Left renal pelvis (tissue), 4 donors: ENCODE data around the gene RPL18. TPM values are rescaled to one million over a fixed set of nuclear protein-coding genes. Genes with fewer than 3 reads are reported as not detected.

Source experiments
- DNase-seq, 4 donors: peaks; one replicate each; pipeline ENCODE4 v3.0.0-alpha.2; 2013; ENCODE audit warnings: low read depth in 4 of 4, low spot score in 3 of 4
- polyA plus RNA-seq, 4 donors: library from polyadenylated mRNA; unstranded; fragments of 120-200 nt; gene quantifications; one replicate each; pipeline ENCODE4 v1.2.1, GENCODE V29; 2013; ENCODE audit not compliant: insufficient read length in 4 of 4

Gene RPL18
- polyA plus RNA-seq, 4 donors = 1,033 to 1,349 (median 1,082) TPM

DNA sequence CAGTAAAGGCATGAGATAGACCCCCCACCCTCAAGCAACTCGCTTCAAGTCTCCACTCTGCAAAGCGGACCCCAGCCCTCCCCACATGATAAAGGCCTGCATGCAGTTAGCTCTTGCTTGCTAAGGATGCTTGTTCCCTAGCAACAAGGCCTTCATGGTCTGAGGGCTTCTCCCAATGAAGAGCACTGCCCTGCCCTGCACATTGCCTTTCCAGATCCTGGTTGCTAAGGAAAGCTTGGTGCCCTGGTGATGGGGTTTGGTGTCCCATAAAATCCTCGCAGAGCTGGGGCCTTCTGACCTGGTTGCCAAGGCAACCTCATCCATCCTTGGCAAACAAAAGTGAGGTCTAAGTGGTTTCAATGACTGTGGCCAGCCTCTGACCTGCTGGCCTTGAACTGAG is 12.2 kb upstream of the RPL18 start:
- no peak for DNase-seq

DNA sequence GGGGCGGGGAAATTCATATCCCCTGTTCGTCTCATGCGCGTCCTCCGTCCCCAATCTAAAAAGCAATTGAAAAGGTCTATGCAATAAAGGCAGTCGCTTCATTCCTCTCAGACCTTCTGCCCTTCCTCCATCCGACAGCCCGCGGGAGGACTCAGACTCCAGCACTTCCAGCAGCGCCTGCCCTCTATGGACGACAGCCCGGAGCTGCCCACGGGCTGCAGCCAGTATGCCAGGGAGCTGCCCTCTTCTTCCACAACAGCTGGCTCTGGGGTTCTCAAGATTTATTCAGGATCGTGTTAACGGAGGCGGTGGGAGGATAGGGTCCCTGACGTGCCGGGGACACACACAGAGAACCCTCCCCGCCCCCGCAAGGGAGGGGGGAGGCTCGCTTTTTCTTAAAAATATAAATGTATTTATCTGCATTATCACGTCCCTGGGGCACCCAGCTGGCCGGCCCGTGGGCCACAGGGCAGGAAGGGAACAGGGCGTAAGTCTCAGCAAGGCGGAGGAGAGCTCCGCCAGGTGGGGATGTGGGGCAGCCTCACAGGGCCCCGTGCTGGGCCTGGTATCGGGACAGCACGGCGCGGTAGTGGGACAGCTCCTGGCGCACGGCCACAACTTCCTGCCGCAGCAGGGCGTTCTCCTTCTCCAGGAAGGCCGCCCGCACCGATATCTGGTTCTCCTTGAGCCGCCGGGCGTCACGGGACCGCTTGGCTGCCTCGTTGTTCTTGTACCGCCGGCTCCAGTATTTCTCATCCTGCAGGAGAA is 11.5 kb upstream of the RPL18 start:
- DNase-seq = no peak

DNA sequence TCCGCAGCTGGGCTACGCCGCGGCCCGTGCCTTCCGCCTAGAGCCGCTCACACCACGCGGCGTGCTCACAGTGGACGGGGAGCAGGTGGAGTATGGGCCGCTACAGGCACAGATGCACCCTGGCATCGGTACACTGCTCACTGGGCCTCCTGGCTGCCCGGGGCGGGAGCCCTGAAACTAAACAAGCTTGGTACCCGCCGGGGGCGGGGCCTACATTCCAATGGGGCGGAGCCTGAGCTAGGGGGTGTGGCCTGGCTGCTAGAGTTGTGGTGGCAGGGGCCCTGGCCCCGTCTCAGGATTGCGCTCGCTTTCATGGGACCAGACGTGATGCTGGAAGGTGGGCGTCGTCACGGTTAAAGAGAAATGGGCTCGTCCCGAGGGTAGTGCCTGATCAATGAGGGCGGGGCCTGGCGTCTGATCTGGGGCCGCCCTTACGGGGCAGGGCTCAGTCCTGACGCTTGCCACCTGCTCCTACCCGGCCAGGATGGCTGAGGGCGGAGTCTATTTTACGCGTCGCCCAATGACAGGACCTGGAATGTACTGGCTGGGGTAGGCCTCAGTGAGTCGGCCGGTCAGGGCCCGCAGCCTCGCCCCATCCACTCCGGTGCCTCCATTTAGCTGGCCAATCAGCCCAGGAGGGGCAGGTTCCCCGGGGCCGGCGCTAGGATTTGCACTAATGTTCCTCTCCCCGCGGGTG is 10.8 kb upstream of the RPL18 start:
- DNase-seq = no peak

DNA sequence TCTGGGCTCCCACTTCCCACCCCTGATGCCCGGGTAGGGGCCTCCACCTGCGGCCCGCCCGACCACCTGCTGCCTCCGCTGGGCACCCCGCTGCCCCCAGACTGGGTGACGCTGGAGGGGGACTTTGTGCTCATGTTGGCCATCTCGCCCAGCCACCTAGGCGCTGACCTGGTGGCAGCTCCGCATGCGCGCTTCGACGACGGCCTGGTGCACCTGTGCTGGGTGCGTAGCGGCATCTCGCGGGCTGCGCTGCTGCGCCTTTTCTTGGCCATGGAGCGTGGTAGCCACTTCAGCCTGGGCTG is 10.3 kb upstream of the RPL18 start:
- DNase-seq = no peak

DNA sequence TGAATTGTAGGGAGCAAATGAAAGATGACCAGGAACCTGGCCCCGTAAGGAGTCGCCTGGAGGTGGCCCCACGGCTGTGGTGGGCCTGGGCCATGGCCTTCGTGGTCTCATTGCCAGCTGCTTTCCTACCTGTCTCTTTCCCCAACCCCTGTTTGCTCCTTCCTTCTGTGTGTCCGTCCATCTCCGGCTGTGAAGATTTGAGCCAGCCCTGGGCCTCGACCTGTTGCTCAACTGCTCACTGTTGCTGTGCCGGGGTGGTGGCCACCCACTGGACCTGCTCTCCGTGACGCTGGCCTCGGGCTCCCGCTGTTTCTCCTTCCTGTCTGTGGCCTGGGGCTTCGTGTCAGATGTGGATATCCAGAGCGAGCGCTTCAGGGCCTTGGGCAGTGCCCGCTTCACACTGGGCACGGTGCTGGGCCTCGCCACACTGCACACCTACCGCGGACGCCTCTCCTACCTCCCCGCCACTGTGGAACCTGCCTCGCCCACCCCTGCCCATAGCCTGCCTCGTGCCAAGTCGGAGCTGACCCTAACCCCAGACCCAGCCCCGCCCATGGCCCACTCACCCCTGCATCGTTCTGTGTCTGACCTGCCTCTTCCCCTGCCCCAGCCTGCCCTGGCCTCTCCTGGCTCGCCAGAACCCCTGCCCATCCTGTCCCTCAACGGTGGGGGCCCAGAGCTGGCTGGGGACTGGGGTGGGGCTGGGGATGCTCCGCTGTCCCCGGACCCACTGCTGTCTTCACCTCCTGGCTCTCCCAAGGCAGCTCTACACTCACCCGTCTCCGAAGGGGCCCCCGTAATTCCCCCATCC is 9.7 kb upstream of the RPL18 start:
- DNase-seq = no peak

DNA sequence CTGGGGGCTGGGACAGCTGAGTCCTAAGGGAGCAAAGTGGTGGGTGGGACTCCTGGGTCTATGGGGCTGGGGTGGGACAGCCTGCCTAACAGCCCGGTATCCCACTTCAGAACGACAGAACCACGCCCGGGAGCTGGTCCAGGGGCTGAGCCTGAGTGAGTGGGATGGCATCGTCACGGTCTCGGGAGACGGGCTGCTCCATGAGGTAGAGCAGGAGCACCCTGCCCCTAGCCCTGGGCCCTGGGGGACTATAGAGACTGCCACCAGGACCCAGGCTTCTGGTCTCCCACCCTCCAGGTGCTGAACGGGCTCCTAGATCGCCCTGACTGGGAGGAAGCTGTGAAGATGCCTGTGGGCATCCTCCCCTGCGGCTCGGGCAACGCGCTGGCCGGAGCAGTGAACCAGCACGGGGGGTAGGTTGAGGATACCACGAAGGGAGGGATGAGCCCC is 8.9 kb upstream of the RPL18 start:
- DNase-seq = no peak

DNA sequence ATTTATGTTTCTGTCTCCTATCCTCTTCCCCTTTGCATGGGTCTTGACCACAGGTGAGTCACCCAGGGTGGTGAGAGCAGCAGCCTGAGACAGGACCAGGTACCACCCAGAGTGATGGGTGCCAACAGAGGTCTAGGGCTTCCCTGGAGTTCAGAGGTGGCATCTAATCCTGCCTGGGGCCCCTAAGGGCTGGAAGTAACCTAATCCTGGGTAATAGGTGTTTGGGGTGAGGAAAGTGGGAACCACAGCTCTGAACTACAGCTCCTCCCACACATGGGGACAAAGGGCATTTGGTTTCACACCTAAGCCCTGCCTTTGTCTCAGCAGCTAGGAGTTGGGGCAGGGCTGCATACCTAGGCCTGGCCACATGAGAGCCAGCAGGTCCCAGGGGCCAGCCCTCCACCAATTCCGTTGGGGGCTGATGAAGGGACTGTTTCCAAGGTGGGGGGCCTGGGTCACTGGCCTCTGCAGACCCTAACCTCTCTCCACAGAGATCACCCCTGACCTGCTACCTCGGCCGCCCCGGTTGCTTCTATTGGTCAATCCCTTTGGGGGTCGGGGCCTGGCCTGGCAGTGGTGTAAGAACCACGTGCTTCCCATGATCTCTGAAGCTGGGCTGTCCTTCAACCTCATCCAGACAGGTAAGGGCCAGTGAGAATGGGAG is 8.4 kb upstream of the RPL18 start:
- DNase-seq = no peak

DNA sequence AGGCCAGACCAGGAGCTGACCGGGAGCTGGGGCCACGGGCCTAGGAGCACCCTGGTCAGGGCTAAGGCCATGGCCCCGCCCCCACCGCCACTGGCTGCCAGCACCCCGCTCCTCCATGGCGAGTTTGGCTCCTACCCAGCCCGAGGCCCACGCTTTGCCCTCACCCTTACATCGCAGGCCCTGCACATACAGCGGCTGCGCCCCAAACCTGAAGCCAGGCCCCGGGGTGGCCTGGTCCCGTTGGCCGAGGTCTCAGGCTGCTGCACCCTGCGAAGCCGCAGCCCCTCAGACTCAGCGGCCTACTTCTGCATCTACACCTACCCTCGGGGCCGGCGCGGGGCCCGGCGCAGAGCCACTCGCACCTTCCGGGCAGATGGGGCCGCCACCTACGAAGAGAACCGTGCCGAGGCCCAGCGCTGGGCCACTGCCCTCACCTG is 6.9 kb upstream of the RPL18 start:
- no peak for DNase-seq

DNA sequence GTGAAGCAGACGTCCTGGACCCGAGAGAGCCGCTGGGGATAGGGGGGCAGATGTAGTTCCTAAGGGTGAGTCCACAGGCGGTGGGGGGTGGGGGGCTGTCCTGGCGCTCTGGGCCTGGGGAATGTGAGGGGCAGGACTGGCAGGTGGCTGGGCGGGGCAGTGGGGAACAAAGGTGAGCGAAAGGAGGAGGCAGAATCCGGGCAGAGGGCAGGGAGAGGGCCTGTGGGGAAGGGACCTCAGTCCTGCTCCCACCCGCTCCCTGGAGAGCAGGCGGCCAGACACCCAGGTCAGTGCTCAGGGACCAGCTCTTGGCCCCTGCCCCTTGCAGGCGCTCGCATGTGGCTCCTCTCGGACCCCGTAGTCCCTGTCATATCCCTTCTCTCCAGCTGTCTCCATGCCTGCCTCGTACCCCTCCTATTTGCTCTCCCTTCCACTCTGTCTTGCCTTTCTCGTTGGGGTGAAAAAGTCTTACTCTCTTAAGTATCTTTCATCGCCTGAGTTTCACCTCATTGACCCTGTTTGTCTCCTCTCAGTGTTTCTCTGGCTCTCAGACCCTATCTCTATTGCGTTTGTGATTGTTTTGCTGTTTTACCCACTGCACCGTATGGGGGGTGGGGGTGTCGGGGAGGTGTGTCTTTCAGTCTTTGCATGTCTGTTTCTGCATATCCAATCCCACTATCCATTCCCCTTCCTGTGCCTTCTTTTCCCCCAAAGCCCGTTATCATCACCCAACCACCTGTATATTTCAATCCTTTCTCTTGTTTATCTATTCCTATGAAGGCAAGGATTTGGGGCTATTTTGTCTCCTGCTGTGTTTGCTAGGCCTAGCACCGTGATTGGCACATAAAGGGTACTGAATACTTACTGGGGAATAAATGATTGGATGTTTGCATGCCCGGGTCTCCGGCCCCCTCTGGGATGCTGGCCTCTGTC is 6.1 kb upstream of the RPL18 start:
- no peak for DNase-seq

DNA sequence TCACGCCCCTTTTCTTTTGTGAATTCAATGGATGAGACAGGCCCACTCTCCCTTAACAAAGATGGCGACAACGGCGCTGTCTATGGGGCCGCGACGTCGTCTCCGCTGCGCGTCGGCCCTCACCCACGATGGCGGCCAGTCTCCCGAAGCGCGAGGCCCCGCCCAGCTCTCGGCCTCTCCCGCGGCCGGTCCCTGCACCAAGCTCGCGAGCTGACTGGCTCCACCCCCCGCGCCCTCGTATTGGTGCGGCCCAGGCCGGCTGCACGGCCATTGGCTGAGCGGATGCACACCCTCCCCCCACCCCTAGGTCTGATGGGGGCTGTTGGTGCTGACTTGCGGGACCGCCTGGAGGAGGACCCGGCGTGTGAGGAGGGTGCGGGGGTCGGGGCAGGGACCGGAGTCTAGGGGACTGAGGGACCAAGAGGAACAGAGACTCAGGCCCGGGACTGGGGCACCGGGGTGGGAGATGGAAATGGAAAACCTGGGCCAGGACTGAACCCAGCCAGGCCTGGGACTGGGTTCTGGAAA is 5.2 kb upstream of the RPL18 start:
- peak; percentile 89 to 95 (median 92) for DNase-seq

DNA sequence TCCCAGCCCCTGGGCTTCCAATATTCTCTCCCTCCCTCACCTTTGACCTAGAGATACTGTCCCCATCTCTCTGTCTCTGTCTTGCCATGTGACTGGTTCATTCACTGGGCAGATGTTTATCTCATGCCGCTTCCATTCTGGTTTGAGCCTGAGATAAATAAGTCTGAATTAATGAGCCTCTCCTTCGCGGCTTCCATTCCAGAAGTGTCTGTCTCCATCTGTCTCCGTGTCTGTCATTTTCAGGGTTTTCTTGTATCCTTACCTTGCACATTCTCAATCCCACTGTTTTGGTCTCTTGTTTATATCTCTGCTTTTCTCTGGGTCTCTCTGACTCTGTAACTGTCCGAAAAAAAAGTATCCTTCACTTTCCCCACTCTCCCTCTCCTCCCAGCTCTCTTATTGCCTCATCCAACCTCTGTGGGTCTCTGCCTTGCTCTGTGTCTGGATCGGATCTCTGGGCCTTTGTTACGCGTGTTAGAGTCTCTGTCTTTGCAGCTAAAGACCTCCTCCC is 4.6 kb upstream of the RPL18 start:
- no peak for DNase-seq

DNA sequence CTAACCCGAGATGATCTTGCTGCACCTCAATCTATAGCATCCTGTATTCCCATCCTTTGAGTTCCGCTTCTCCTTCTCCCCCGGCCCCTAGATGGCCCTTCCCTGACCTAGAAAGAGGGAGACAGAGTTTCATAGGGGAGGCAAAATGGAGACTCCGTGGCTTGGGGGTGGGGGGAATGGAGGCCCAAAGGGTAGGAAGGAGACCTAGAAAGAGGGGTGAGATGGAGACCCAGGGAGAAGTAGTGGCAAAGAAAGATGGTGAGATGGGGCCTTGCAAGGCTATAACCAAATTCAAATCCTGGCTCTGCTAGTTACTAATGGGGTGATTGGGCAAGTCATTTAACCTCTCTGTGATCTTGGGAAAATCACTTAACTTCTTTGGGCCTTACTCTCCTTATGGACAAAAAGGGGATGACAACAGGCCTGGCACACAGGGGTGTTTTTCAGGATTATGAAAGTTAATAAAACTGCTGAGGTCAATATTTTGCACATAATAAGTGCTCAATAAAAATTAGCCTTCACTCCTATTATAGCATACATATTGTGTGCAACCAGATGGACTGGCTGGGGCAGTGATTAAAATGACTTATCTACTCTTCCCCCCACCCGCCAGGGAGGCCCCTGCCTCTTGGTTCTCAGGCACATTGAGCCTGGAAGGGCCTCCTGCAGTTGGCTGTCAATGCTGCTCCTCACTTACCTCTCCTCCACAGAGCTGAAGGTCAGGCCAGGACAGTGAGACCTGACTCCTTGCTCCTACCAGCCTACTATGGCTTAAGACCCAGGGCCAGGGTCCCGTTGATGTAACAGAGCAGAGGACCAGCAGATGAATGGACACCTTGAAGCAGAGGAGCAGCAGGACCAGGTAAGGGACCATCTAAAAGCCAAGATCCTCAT is 961 bp upstream of the RPL18 start:
- no peak for DNase-seq

DNA sequence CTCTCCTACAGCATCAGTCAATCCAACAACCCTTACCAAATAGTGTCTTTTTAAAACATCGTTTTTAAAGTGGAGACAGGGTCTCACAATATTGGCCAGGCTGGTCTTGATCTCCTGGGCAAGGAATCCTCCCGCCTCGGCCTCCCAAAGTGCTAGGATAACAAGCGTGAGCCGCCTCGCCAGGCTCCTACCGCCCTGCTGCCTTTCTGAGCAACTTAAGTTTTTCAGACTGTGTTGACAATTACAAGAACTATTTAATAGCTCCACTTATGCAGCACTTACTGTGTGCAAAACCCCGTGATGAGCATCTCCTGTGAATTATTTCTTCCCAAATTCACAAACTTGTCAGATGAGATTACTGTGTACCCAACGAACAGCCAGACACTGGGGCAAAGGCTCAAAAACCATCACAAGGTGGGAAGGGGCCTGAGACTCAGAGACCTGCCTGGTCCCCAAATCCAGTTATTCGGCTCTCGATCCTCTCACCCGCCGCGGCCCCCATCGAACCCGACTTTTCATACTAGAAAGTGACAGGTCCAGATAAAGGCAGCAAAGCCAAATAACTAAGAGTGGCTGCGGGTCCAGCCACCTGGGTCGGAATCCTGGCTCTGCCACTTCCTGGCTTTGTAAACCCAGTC is 581 bp downstream of the RPL18 start:
- no peak for DNase-seq

DNA sequence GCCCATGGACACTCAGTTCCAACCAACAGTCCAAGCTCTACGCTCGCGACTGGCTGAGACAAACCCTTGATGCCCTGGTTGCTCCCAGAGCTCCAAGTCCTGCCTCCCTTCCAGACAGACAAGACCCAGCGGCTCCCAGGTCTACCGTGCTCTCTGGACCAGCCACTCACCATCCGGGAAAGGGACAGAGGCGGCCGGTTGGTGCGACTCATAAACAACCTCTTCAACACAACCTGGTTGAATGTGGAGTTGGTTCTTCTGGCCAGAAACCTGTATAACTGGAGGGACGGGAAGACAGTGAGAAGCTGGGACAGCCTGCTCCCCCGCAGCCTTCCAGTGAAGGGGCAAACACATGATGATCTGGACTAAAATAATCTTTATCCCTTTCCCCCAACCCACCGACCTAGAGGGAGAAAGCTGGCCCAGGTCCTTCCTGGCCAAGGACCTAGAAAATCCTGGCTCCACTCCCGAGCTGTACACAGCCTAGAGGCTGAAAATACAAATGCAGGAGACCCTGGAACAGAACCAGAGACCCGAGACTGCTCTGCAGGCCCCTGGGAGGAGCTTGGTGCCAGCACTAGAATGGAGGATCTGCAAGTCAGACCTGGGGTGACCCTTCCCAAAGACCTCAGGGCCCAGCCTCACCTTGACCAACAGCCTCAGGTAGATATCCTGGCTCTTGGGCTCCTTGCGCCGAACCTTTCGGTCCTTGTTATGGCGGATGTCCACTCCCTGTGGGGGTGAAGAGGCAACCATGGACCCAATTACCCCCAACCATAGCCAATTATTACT is 1.6 kb downstream of the RPL18 start:
- DNase-seq = no peak

DNA sequence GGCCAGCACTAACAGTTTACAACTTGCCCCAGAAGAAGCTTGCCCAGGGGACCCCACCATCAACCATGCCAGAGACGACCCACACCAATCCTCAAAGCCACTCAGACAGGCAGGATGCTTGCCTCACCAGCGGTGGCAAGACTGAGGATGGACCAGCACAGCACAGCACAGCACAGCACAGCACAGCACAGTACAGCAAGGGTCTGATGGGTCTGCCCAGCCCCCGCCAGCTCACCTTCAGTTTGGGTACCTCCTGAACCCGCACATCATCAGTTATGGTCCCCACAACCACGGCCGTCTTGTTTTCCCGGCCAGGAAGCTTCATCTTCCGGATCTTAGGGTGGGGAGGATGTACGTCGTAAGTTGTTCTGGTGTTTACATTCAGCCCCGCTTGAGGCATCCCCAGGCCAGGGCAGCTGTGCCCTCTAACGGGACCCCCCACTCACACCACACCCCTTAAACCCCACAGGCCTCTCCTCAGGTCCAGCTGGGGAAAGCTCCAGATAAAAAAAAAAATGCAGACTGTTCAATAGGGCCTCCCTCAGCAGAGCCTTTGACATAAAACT is 2.4 kb downstream of the RPL18 start:
- no peak for DNase-seq

DNA sequence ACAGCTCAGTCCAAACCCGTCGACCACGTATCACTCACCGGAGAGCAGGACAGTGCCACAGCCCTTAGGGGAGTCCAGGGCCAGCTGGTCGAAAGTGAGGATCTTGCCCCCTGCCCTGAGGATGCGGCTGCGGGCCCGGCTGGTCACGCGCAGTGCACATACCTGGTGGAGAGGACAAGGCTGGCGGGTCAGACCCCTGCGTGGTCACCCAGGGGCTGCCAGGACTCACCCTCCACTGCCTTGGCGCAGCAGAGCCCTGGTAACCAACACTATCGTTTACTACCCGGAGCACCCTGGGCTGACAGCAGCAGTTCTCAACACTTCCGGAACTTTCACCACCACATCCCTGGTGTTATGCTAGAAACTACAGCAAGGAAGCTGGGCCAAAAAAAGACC is 2.9 kb downstream of the RPL18 start:
- DNase-seq = no peak
